Thyroid gland (tissue), 4 donors: Measurements from ENCODE around the gene GJC1. TPM values are rescaled to one million over a fixed set of nuclear protein-coding genes. Genes with fewer than 3 reads are reported as not detected.
A peak's percentile ranks its signal among the peaks of the same experiment; 100 is the strongest.

ENCODE experiments used
- DNase-seq, 2 donors: peaks; one replicate each; pipeline ENCODE4 v3.0.0-alpha.2; 2019
- H3K27ac ChIP-seq, 3 donors: fragments of 200-600 bp; sonication (generic); 1 replicate in 2 of 3; 2 replicates in 1 of 3; pipeline ENCODE4 v1.5.1; 2016 to 2019; ENCODE audit warnings: mild to moderate bottlenecking in 1 of 3, moderate library complexity in 1 of 3
- H3K27me3 ChIP-seq: fragments of 200-600 bp; sonication (generic); one replicate; pipeline ENCODE4 v1.5.1; 2019
- H3K36me3 ChIP-seq, 2 donors: fragments of 200-600 bp; sonication (generic); one replicate each; pipeline ENCODE4 v1.5.1; 2016 to 2019
- H3K4me1 ChIP-seq, 2 donors: fragments of 200-600 bp; sonication (generic); one replicate each; pipeline ENCODE4 v1.5.1; 2017 to 2019
- H3K4me3 ChIP-seq, 3 donors: fragments of 200-600 bp; sonication (generic); replicated peaks in 1 of 3; 1 replicate in 2 of 3; 2 replicates in 1 of 3; pipeline ENCODE4 v1.5.1; 2016; ENCODE audit warnings: mild to moderate bottlenecking in 1 of 3
- H3K9me3 ChIP-seq: fragments of 200-600 bp; sonication (generic); one replicate; pipeline ENCODE4 v1.5.1; 2017
- POLR2A ChIP-seq, 2 donors: fragments of 450-650 bp; IDR thresholded peaks; one replicate each; pipeline ENCODE4 v1.6.1; 2017; ENCODE audit warnings: antibody characterized with exemption in 2 of 2, mild to moderate bottlenecking in 2 of 2, moderate library complexity in 1 of 2
- WGBS, 2 donors: methylation state at CpG; one replicate each; pipeline ENCODE4 v1.1.5; 2017; 5-methylcytosine and 5-hydroxymethylcytosine counted together
- intact Hi-C: fragments of 100-400 bp; cut with DNase I; formaldehyde crosslinking; loops from one replicate; pipeline ENCODE4 v1.15.1; 2023
- total RNA-seq, 4 donors: library from RNA; depleted of rRNA; stranded (reverse); fragments of >200 nt; gene quantifications; one replicate each; pipeline ENCODE4 v1.2.3, GENCODE V29; 2016
- TF ChIP-seq, protein P1 (sequence below), 6 experiments: fragments of 200-600 bp in 3 of 6; fragments of 450-650 bp in 3 of 6; sonication (generic) in 3 of 6; IDR thresholded peaks; one replicate each; pipeline ENCODE4 v1.5.1; 2016 to 2019; ENCODE audit warnings: antibody characterized with exemption in 6 of 6, mild to moderate bottlenecking in 2 of 6, inconsistent platforms in 1 of 6, moderate library complexity in 1 of 6

The GJC1 gene
- total RNA-seq, 4 donors from 2014 or later: 1.4 to 6.1 (median 3.8) TPM

GRCh38 chr17:44787271-44787940 lies 42.7 kb downstream of the GJC1 start:
- 60 to 69% methylated on average over 15 of the region's 15 CpGs for WGBS, 2 donors
- intact Hi-C loops: no loop called here
- Histone ChIP-seq H3K27ac (no peak overlapping the region), H3K4me1 (peaks cover 5 to 19% of the 10 kb centered on the region in 2 donors), H3K27me3 (no peaks in the 10 kb centered on the region), H3K36me3 (no peaks in the 10 kb centered on the region), H3K4me3 (no peak overlapping the region), H3K9me3 (no peaks in the 10 kb centered on the region)
- no peak for DNase-seq
- TF ChIP-seq, protein P1, sequence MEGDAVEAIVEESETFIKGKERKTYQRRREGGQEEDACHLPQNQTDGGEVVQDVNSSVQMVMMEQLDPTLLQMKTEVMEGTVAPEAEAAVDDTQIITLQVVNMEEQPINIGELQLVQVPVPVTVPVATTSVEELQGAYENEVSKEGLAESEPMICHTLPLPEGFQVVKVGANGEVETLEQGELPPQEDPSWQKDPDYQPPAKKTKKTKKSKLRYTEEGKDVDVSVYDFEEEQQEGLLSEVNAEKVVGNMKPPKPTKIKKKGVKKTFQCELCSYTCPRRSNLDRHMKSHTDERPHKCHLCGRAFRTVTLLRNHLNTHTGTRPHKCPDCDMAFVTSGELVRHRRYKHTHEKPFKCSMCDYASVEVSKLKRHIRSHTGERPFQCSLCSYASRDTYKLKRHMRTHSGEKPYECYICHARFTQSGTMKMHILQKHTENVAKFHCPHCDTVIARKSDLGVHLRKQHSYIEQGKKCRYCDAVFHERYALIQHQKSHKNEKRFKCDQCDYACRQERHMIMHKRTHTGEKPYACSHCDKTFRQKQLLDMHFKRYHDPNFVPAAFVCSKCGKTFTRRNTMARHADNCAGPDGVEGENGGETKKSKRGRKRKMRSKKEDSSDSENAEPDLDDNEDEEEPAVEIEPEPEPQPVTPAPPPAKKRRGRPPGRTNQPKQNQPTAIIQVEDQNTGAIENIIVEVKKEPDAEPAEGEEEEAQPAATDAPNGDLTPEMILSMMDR (IDR thresholded peaks at IDR 0.05): no peak
- no peak for TF ChIP-seq POLR2A (IDR thresholded peaks at IDR 0.05)

- Histone ChIP-seq H3K27me3 (no peaks in the 10 kb centered on the region), H3K9me3 (no peaks in the 10 kb centered on the region), H3K36me3 (no peaks in the 10 kb centered on the region), H3K4me1 (peaks cover 5 to 19% of the 10 kb centered on the region in 2 donors), H3K4me3 (no peak overlapping the region), H3K27ac (no peak overlapping the region)
- DNase-seq: peak; percentile 69 to 72
- TF ChIP-seq POLR2A (IDR thresholded peaks at IDR 0.05): no peak
- TF ChIP-seq, protein P1 (IDR thresholded peaks at IDR 0.05): no peak
- intact Hi-C loops: no loop called here
- 14 to 18% methylated on average over 14 to 16 of the region's 16 CpGs for WGBS, 2 donors
Measured at GRCh38 chr17:44786551-44787081, 43.5 kb downstream of the GJC1 start.

DNA sequence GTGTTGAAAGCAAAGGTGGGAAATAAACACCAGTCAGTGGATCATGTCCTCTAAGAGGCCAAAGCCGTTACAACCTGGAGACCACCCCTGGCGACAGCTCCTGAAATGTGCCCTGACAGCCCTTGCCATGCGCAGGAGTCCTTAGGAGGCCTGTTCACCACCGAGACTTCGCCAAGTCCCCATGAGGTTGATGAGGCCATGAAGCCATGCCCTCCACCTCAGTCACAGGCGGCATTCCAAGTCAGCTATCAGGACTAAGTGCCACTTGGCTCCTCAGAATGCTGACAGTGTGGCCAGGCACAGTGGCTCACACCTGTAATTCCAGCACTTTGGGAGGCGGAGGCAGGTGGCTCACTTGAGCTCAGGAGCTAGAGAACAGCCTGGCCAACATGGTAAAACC lies 44.2 kb downstream of the GJC1 start:
- no peaks in the 10 kb centered on the region for H3K9me3 ChIP-seq
- no peak for TF ChIP-seq POLR2A (IDR thresholded peaks at IDR 0.05)
- TF ChIP-seq, protein P1 (IDR thresholded peaks at IDR 0.05): no peak
- no peak overlapping the region for H3K27ac ChIP-seq
- no peaks in the 10 kb centered on the region for H3K36me3 ChIP-seq
- DNase-seq: peak; percentile 75 to 77
- H3K4me1 ChIP-seq: peaks cover 5 to 19% of the 10 kb centered on the region in 2 donors
- no peak overlapping the region for H3K4me3 ChIP-seq
- WGBS, 2 donors: 76 to 79% methylated on average over 3 to 5 of the region's 7 CpGs
- intact Hi-C loops: no loop called here
- H3K27me3 ChIP-seq: no peaks in the 10 kb centered on the region

GRCh38 chr17:44782326-44782850 lies 47.7 kb downstream of the GJC1 start:
- no peaks in the 10 kb centered on the region for H3K27me3 ChIP-seq
- H3K4me1 ChIP-seq: peaks cover 6 to 24% of the 10 kb centered on the region in 2 donors
- H3K4me3 ChIP-seq: no peak overlapping the region
- no peak for TF ChIP-seq POLR2A (IDR thresholded peaks at IDR 0.05)
- TF ChIP-seq, protein P1 (IDR thresholded peaks at IDR 0.05): no peak
- intact Hi-C loops: no loop called here
- H3K36me3 ChIP-seq: no peaks in the 10 kb centered on the region
- H3K9me3 ChIP-seq: no peaks in the 10 kb centered on the region
- DNase-seq: no peak
- H3K27ac ChIP-seq: peak overlapping the region; percentile 8 to 50 (median 21)
- WGBS, 2 donors: 61 to 63% methylated on average over 11 of the region's 11 CpGs
